Measurements from ENCODE around the gene EGLN3. TPM values are rescaled to one million over a fixed set of nuclear protein-coding genes. Genes with fewer than 3 reads are reported as not detected.

Gene EGLN3
- total RNA-seq, 1 donor from 2014 or later: 10.5 TPM

GRCh38 chr14:33924566-33925100, 26.2 kb downstream of the EGLN3 start:
- Histone ChIP-seq H3K4me3 (no peak overlapping the region), H3K4me1 (no peaks in the 10 kb centered on the region), H3K36me3 (no peaks in the 10 kb centered on the region), H3K27ac (no peak overlapping the region), H3K27me3 (ENCODE audit: low read depth) (no peaks in the 10 kb centered on the region), H3K9me3 (no peaks in the 10 kb centered on the region)
- intact Hi-C loops (cut with DNase I): no loop called here
- ATAC-seq (no peak), DNase-seq (no peak)
- no peak for TF ChIP-seq CTCF (IDR thresholded peaks at IDR 0.05)

- DNase-seq: no peak
These were observed 28.7 kb downstream of the EGLN3 start for GRCh38 chr14:33922125-33922524.

GRCh38 chr14:33918256-33918655, 32.6 kb downstream of the EGLN3 start:
- ATAC-seq (no peak), DNase-seq (no peak)
- Histone ChIP-seq H3K4me1 (peaks cover 15% of the 10 kb centered on the region), H3K27ac (no peak overlapping the region), H3K9me3 (no peaks in the 10 kb centered on the region), H3K4me3 (no peak overlapping the region), H3K27me3 (ENCODE audit: low read depth) (no peaks in the 10 kb centered on the region), H3K36me3 (no peaks in the 10 kb centered on the region)
- intact Hi-C loops (cut with DNase I): no loop called here
- TF ChIP-seq CTCF (IDR thresholded peaks at IDR 0.05): no peak

More at GRCh38 chr14:33922125-33922524, 28.7 kb downstream of the EGLN3 start:
- Histone ChIP-seq H3K36me3 (no peaks in the 10 kb centered on the region), H3K9me3 (no peaks in the 10 kb centered on the region), H3K27me3 (ENCODE audit: low read depth) (no peaks in the 10 kb centered on the region), H3K27ac (no peak overlapping the region), H3K4me3 (no peak overlapping the region), H3K4me1 (peaks cover under 1% of the 10 kb centered on the region)
- ATAC-seq: no peak
- intact Hi-C loops (cut with DNase I): no loop called here
- no peak for TF ChIP-seq CTCF (IDR thresholded peaks at IDR 0.05)

- intact Hi-C loops (cut with DNase I): no loop called here
- Histone ChIP-seq H3K27me3 (ENCODE audit: low read depth) (no peaks in the 10 kb centered on the region), H3K9me3 (no peaks in the 10 kb centered on the region), H3K36me3 (no peaks in the 10 kb centered on the region), H3K27ac (no peak overlapping the region), H3K4me1 (peaks cover 15% of the 10 kb centered on the region), H3K4me3 (no peak overlapping the region)
- TF ChIP-seq CTCF (IDR thresholded peaks at IDR 0.05): no peak
- no peak for DNase-seq
- ATAC-seq: no peak
These were observed 33.2 kb downstream of the EGLN3 start for GRCh38 chr14:33917661-33918060.

- H3K27ac ChIP-seq: no peak overlapping the region
- no peaks in the 10 kb centered on the region for H3K36me3 ChIP-seq
- H3K9me3 ChIP-seq: no peaks in the 10 kb centered on the region
- no peak for DNase-seq
- no peak for TF ChIP-seq CTCF (IDR thresholded peaks at IDR 0.05)
- H3K4me1 ChIP-seq: peaks cover 15% of the 10 kb centered on the region
- intact Hi-C loops (cut with DNase I): no loop called here
- H3K4me3 ChIP-seq: no peak overlapping the region
- H3K27me3 ChIP-seq (ENCODE audit: low read depth): no peaks in the 10 kb centered on the region
- peak in 1 of 2 donors; percentile 52 for ATAC-seq
These were observed 34.0 kb downstream of the EGLN3 start for GRCh38 chr14:33916663-33917565.
